ENCODE data around the gene TNS1.

TNS1 gene

GRCh38 chr2:217941886-217942728, 60.7 kb downstream of the TNS1 start:
- DNase-seq, result no peak

DNA sequence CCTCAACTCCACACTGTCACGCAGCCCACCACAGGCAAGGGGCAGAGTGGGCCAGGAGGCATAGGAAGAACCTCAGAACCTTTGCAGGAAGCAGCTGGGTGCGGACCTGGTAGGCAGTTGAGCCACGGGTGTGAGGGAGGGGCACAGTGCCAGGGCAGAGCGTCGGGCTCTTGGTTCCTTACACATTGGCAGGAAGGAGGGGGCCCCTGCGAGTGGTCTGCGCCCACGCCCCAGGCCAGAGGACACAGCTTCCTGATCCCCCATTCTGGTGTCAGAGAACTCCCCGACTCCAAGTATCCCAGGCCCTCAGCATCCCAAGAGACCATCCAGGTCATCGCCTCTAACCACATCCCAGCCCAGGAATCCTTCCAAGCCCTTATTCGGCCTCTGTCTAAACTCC, 61.5 kb downstream of the TNS1 start:
- no peak for DNase-seq

- DNase-seq, result no peak
These were observed 62.3 kb downstream of the TNS1 start for GRCh38 chr2:217940261-217941220.

DNA sequence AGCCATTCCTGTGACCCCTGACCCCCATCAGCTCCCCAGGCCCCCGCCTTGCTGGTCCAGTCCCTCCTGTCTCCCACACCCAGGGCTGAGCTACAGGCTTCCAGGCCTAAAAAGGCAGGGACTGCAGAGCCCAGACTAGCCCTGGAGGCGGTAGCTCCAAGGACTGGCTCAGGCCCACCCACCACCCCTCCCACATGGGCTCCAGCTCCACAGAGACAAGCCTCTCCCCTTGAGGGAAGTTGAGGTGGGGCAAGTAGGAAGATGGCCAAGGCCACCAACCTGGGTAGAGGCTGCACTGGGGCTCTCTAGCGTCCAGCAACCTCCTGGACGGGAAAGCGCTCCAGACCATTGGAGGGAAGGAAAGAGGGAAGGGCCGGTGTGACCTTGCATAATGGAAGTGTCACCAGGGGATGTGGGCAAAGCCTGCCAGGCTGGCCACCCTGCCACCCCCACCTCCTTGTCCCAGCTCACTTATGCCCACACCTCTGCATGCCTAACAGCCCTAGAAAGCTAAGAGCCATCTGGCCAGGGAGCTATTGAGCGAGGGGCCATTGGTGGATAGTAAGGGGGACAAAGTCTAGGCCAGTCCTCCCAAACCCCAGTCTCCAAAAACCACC, 63.1 kb downstream of the TNS1 start:
- no peak for DNase-seq

- DNase-seq, result no peak
These were observed 63.6 kb downstream of the TNS1 start for GRCh38 chr2:217939220-217939619.

- DNase-seq, result no peak
These were observed 64.8 kb downstream of the TNS1 start for GRCh38 chr2:217938036-217938435.

DNA sequence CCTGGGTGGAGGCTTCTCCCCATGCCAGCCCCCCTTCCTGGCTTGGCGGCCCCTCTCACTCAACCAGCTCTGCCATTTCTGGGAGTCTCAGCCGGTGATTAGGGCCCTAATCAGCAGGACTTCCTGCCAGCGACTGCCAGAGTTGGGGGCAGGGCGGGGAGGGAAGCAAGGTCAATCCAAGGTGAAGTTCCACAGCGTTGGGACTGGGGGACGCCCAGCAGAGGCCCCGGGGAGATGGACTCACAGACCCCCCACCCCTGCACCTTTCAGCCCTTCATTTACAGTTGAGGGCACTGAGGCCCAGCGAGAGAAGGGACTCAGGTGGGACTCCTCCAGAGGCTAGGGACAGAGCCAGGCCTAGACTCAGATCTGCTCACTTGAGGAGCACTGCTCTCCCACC, 65.3 kb downstream of the TNS1 start:
- no peak for DNase-seq

DNA sequence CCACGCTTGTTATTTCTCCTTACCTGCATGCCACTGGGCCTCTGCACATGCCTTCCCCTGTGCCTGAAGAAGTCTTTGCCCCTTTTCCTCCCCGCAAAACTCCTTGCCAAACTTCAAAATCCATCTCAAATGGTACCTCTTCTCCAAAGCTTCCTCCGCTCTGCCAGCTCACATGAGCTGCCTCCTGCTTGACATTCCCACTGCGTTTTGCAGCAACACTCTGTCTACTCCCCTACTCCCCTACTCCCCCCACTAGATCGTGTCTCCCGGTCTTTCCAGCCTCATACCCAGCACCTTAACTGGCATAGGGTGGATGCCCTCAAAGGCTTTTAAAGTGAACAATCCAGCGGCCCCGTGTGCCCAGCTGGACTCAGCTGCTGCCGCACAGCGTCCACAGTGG, 65.8 kb downstream of the TNS1 start:
- no peak for DNase-seq

DNA sequence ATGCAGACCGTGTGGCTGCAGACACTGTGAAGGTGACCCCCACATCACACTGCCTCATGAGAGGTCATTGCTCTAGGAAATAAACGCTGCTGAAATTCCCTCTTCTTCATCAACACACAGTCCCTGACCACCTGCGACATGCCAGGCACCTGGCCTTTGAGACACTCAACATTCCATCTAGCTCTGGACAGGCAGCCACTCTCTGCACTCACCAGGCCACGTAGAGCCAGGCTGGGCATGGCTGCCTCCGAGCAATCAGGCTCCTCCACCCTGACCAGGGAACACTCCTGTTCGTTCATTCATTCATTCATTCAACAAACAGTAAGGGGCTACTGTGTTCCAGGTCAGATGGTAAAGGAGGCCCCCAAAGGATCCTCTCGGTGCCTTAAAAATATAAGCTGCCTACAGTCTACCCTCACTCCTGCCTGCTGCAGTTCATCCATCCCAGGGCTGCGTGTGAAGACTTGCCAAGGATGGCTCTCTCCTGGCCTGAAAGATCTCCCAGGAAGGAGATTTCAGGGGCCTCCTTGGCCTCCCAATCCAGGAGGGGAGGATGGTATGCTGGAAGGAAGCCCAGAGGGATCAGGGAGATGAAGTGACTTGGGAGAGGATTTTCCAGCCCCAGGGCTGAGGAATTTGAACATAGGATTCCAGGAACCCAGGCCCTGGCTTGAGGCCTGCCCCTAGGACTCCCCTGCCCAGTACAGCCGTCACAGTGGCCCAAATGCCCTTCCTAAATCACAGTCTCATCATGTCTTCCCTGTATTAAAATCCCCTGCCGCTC, 66.7 kb downstream of the TNS1 start:
- no peak for DNase-seq

DNA sequence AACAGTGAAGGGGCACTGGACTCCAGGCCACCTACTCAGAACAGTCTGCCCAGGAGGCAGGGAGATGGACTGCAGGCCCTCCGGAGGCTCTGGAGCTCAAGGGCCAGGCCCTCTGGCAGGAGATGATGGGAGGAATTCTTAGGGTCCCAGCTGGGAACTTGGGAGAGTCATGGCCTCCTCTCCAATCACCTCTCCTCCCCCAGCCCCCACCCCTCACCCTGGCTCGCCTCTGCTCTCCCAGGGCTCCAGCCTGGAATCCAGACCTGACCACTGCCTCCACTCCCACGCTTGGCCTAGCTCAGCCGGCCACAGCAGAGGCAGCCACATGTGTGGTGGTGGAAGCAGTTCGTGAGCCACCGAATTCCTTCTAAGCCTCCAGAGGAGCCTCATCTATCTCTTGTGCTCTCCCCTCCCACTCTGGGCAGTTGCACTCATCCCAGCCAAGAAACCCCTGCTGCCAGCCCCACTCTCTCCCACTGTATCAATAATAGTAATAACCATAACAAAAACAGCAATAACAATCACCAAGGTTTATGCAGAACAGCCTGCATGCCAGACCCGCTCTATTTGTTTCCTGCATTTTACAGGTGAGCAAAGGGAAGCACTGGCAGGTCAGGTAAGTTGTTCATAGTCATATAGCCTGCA, 67.4 kb downstream of the TNS1 start:
- DNase-seq, result no peak

- no peak for DNase-seq
These were observed 68.3 kb downstream of the TNS1 start for GRCh38 chr2:217934321-217935131.

GRCh38 chr2:217933617-217933993, 69.2 kb downstream of the TNS1 start:
- no peak for DNase-seq

GRCh38 chr2:217932803-217933616, 69.8 kb downstream of the TNS1 start:
- DNase-seq, result no peak

DNA sequence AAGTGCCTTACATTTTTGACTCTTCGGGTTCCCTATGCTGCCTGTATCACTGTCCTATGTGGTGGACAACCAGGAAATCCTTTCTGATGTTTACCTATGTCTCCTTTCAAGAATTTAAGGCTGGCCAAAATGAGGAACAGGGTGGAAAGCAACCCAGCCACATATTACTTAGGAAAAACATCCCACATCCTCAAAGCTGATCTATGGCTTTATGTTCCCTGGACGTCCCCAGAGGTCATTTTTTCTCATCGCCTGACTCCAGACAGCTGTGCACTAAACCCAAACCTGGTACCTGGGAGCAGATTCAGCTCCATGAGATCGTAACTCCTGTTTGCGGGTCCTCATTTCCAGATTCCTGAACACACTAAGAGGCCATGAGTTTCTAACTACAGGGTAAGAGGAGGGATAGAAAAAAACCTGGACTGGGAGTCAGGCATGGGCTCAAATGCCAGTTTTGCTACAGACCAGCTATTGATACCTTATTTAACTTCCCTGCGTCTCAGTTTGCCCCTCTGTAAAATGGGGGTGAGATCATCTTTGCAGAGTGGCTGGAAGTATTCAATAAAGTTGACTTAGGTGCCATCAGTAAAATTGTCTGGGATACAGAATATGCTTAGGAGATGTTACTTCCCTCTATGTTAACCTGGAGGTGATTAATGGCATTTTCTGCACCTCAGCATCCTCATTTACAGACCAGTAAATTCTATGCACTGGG, 70.8 kb downstream of the TNS1 start:
- DNase-seq, result no peak

- no peak for DNase-seq
These were observed 71.8 kb downstream of the TNS1 start for GRCh38 chr2:217930761-217931563.

GRCh38 chr2:217929757-217930707, 72.8 kb downstream of the TNS1 start:
- DNase-seq, result no peak

- DNase-seq, result no peak
These were observed 73.5 kb downstream of the TNS1 start for GRCh38 chr2:217929272-217929671.

Data from activated CD8-positive, alpha-beta memory T cell treated with anti-CD3 and anti-CD28 coated beads, Interleukin-2, amount 50 U/mL, for 48 hours (primary cell).